Liver (tissue), 9 donors: ENCODE data around the gene E2F3. TPM values are rescaled to one million over a fixed set of nuclear protein-coding genes. Genes with fewer than 3 reads are reported as not detected.

Source experiments
- DNase-seq: peaks from one replicate; pipeline ENCODE4 v3.0.0-alpha.2; 2017; ENCODE audit warnings: low spot score
- H3K27ac ChIP-seq, 2 donors: one replicate each; pipeline ENCODE4 v1.7.0; 2013; ENCODE audit warnings: inconsistent platforms in 2 of 2, low read length in 2 of 2, control low read depth in 1 of 2, low read depth in 1 of 2, mild to moderate bottlenecking in 1 of 2
- H3K27me3 ChIP-seq, 4 donors: one replicate each; pipeline versions ENCODE4 v1.6.1 to v1.7.0; 2013; ENCODE audit warnings: low read length in 3 of 4, inconsistent platforms in 1 of 4, mild to moderate bottlenecking in 1 of 4, moderate library complexity in 1 of 4; ENCODE audit not compliant: control insufficient read depth in 4 of 4, insufficient read depth in 4 of 4
- H3K36me3 ChIP-seq, 4 donors: one replicate each; pipeline versions ENCODE4 v1.6.1 to v1.7.0; 2013; ENCODE audit warnings: low read length in 3 of 4, mild to moderate bottlenecking in 3 of 4, low read depth in 1 of 4, moderate library complexity in 1 of 4; ENCODE audit not compliant: control insufficient read depth in 4 of 4, insufficient read depth in 3 of 4
- H3K4me1 ChIP-seq, 4 donors: one replicate each; pipeline versions ENCODE4 v1.6.1 to v1.7.0; 2013; ENCODE audit warnings: low read length in 3 of 4, mild to moderate bottlenecking in 3 of 4, moderate library complexity in 1 of 4; ENCODE audit not compliant: control insufficient read depth in 4 of 4, insufficient read depth in 4 of 4
- H3K4me3 ChIP-seq, 3 donors: one replicate each; pipeline versions ENCODE4 v1.6.1 to v1.7.0; 2013; ENCODE audit warnings: low read length in 3 of 3, control low read depth in 1 of 3, low read depth in 1 of 3, mild to moderate bottlenecking in 1 of 3
- H3K9ac ChIP-seq, 2 donors: one replicate each; pipeline ENCODE4 v1.7.0; 2013; ENCODE audit warnings: low read length in 2 of 2, mild to moderate bottlenecking in 2 of 2, moderate library complexity in 2 of 2, control low read depth in 1 of 2, low read depth in 1 of 2
- H3K9me3 ChIP-seq, 4 donors: one replicate each; pipeline versions ENCODE4 v1.6.1 to v1.7.0; 2013; ENCODE audit warnings: low read length in 3 of 4; ENCODE audit not compliant: control insufficient read depth in 4 of 4
- FOXA1 ChIP-seq: IDR thresholded peaks from 2 replicates; pipeline ENCODE4 v1.6.1; 2016; ENCODE audit warnings: antibody characterized with exemption
- FOXA2 ChIP-seq: IDR thresholded peaks from 2 replicates; pipeline ENCODE4 v1.6.1; 2016; ENCODE audit warnings: antibody characterized with exemption
- GABPA ChIP-seq, 2 donors: IDR thresholded peaks in 1 of 2; conservative IDR thresholded peaks in 1 of 2; 2 replicates each; pipeline ENCODE4 v1.6.1; 2016; ENCODE audit warnings: antibody characterized with exemption in 2 of 2, mild to moderate bottlenecking in 1 of 2, moderate library complexity in 1 of 2
- HNF4A ChIP-seq, 2 donors: conservative IDR thresholded peaks; 2 replicates each; pipeline ENCODE4 v1.6.1; 2016; ENCODE audit warnings: antibody characterized with exemption in 2 of 2, mild to moderate bottlenecking in 2 of 2
- HNF4G ChIP-seq: IDR thresholded peaks from 2 replicates; pipeline ENCODE4 v1.6.1; 2016; ENCODE audit warnings: antibody characterized with exemption
- NR2F2 ChIP-seq: IDR thresholded peaks from 2 replicates; pipeline ENCODE4 v1.6.1; 2016; ENCODE audit warnings: antibody characterized with exemption
- RXRA ChIP-seq, 2 donors: IDR thresholded peaks; 2 replicates each; pipeline ENCODE4 v1.6.1; 2017 to 2018; ENCODE audit warnings: antibody characterized with exemption in 2 of 2, mild to moderate bottlenecking in 1 of 2
- SP1 ChIP-seq: IDR thresholded peaks from 2 replicates; pipeline ENCODE4 v1.6.1; 2018; ENCODE audit warnings: antibody characterized with exemption, mild to moderate bottlenecking
- TAF1 ChIP-seq: conservative IDR thresholded peaks from 2 replicates; pipeline ENCODE4 v1.6.1; 2016; ENCODE audit warnings: antibody characterized with exemption, mild to moderate bottlenecking
- WGBS: extraction: QIAGEN DNeasy Blood & Tissue Kit; methylation state at CpG from one replicate; pipeline ENCODE4 v1.1.7; 2013; 5-methylcytosine and 5-hydroxymethylcytosine counted together
- polyA plus RNA-seq, 2 donors: library from polyadenylated mRNA; stranded (reverse) in 1 of 2; unstranded in 1 of 2; fragments of 200-250 nt in 1 of 2; fragments of >200 nt in 1 of 2; fragmentation: Nextera tagmentation in 1 of 2; extraction: Ambion mirVana in 1 of 2; gene quantifications; one replicate each; pipeline versions ENCODE4 v1.2.1 to v1.2.3, GENCODE V29; 2013 to 2015
- total RNA-seq, 2 donors: library from RNA; depleted of rRNA; stranded (reverse); fragments of >200 nt; gene quantifications; one replicate each; pipeline ENCODE4 v1.2.3, GENCODE V29; 2014
- TF ChIP-seq, protein P1 (sequence below): IDR thresholded peaks from 2 replicates; pipeline ENCODE4 v1.6.1; 2016; ENCODE audit warnings: antibody characterized with exemption
- TF ChIP-seq, protein P2 (sequence below): IDR thresholded peaks from 2 replicates; pipeline ENCODE4 v1.6.1; 2016; ENCODE audit warnings: antibody characterized with exemption
- TF ChIP-seq, protein P3 (sequence below): fragments of 150-350 bp; IDR thresholded peaks from 2 replicates; pipeline ENCODE4 v1.5.1; 2017; ENCODE audit warnings: improper control_type of control experiment, low read depth, low read length; ENCODE audit not compliant: missing input control
- donor health status: healthy.
- donor health status: healthy.
- donor health status: healthy.
- donor health status: healthy.
- donor health status: healthy.

Gene E2F3
- total and polyA plus RNA-seq, 4 donors = 1.4 to 5.0 (median 1.9) TPM

DNA sequence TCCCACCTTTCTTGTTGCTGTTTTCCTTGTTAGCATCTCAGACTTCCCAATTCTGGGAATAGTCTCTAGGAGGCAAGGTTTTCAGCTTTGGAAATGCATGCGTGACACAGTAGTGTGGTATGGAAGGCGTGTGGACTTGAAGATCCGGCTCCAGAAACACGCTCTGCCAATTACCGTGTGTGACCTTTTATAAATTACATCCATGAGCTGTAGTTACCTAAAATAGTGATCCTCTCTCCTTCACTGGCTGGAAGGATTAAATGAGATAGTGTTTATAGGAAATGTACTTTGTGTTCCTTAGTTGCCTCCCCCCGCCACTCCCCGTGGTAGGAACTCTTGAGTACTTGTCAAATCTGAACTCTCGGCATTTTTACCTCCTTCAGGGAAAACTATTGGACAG, 13.0 kb downstream of the E2F3 start:
- Histone ChIP-seq H3K4me1 (no peaks in the 10 kb centered on the region), H3K36me3 (no peaks in the 10 kb centered on the region), H3K9ac (no peak overlapping the region), H3K27ac (no peak overlapping the region), H3K9me3 (no peaks in the 10 kb centered on the region), H3K4me3 (no peak overlapping the region), H3K27me3 (no peaks in the 10 kb centered on the region)
- 95% methylated on average over 8 of the region's 8 CpGs for WGBS
- DNase-seq = no peak
- TF ChIP-seq, protein P1, sequence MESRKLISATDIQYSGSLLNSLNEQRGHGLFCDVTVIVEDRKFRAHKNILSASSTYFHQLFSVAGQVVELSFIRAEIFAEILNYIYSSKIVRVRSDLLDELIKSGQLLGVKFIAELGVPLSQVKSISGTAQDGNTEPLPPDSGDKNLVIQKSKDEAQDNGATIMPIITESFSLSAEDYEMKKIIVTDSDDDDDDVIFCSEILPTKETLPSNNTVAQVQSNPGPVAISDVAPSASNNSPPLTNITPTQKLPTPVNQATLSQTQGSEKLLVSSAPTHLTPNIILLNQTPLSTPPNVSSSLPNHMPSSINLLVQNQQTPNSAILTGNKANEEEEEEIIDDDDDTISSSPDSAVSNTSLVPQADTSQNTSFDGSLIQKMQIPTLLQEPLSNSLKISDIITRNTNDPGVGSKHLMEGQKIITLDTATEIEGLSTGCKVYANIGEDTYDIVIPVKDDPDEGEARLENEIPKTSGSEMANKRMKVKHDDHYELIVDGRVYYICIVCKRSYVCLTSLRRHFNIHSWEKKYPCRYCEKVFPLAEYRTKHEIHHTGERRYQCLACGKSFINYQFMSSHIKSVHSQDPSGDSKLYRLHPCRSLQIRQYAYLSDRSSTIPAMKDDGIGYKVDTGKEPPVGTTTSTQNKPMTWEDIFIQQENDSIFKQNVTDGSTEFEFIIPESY = no peak
- TF ChIP-seq FOXA1 = no peak

DNA sequence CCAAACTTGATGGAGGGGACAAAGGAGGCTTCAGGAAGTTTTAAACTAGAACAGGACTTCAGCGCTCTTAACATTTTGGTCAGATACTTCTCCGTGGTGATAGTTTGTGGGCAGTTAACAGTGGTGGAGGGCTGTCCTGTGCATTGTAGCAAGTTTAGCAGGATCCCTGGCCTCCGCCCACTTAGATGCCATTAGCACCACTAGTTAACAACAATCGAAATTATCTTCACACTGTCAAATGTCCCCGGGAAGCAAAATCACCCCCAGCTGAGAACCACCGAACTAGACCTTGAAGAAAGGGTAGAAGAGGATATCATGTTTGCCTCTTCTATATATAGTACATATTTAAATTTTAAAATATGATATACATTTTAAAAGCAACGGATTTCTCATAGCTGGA, 13.6 kb downstream of the E2F3 start:
- WGBS = 83% methylated on average over 7 of the region's 7 CpGs
- no peak overlapping the region for H3K4me3 ChIP-seq
- no peaks in the 10 kb centered on the region for H3K9me3 ChIP-seq
- no peak for DNase-seq
- H3K27me3 ChIP-seq = no peaks in the 10 kb centered on the region
- H3K4me1 ChIP-seq = no peaks in the 10 kb centered on the region
- no peak overlapping the region for H3K27ac ChIP-seq
- H3K36me3 ChIP-seq = no peaks in the 10 kb centered on the region
- H3K9ac ChIP-seq = no peak overlapping the region
- TF ChIP-seq, protein P2, sequence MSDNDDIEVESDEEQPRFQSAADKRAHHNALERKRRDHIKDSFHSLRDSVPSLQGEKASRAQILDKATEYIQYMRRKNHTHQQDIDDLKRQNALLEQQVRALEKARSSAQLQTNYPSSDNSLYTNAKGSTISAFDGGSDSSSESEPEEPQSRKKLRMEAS = no peak
- no peak for TF ChIP-seq TAF1
- TF ChIP-seq NR2F2 = no peak
- TF ChIP-seq, protein P3, sequence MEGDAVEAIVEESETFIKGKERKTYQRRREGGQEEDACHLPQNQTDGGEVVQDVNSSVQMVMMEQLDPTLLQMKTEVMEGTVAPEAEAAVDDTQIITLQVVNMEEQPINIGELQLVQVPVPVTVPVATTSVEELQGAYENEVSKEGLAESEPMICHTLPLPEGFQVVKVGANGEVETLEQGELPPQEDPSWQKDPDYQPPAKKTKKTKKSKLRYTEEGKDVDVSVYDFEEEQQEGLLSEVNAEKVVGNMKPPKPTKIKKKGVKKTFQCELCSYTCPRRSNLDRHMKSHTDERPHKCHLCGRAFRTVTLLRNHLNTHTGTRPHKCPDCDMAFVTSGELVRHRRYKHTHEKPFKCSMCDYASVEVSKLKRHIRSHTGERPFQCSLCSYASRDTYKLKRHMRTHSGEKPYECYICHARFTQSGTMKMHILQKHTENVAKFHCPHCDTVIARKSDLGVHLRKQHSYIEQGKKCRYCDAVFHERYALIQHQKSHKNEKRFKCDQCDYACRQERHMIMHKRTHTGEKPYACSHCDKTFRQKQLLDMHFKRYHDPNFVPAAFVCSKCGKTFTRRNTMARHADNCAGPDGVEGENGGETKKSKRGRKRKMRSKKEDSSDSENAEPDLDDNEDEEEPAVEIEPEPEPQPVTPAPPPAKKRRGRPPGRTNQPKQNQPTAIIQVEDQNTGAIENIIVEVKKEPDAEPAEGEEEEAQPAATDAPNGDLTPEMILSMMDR = no peak
- no peak for TF ChIP-seq FOXA2
- TF ChIP-seq FOXA1 = no peak
- TF ChIP-seq, protein P1 = no peak
- no peak for TF ChIP-seq RXRA (IDR thresholded peaks at IDR 0.05)
- no peak for TF ChIP-seq SP1
- TF ChIP-seq HNF4G = no peak
- no peak for TF ChIP-seq HNF4A (conservative IDR thresholded peaks at IDR 0.05)
- no peak for TF ChIP-seq GABPA (IDR thresholded peaks at IDR 0.05 in 1 of 2, conservative IDR thresholded peaks at IDR 0.05 in 1 of 2)
